NCI-H774 (cell line): ENCODE results near the gene LIME1.
A peak's percentile ranks its signal among the peaks of the same experiment; 100 is the strongest.

Source experiments
- DNase-seq: peaks from one replicate; lab custom pipeline; 2025; lab: John Stamatoyannopoulos, UW

The LIME1 gene

DNA sequence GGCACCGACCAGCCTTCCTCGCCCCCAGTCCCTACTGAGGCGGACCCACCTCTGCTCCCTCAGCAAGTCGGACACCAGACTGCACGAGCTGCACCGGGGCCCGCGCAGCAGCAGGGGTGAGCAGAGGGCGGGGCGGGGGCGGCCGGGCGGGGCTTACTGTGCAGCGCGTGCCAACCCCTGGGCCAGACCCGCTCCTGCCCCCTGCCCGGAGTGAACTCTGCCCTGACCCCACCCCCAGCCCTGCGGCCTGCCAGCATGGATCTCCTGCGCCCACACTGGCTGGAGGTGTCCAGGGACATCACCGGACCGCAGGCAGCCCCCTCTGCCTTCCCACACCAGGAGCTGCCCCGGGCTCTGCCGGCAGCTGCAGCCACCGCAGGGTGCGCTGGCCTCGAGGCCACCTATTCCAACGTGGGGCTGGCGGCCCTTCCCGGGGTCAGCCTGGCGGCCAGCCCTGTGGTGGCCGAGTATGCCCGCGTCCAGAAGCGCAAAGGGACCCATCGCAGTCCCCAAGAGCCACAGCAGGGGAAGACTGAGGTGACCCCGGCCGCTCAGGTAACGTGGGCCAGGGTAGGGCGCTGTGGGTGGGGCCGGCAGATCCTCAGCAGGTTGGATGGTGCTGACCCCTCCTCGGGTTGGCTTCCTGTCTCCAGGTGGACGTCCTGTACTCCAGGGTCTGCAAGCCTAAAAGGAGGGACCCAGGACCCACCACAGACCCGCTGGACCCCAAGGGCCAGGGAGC, 1.7 kb downstream of the LIME1 start:
- no peak for DNase-seq

DNA sequence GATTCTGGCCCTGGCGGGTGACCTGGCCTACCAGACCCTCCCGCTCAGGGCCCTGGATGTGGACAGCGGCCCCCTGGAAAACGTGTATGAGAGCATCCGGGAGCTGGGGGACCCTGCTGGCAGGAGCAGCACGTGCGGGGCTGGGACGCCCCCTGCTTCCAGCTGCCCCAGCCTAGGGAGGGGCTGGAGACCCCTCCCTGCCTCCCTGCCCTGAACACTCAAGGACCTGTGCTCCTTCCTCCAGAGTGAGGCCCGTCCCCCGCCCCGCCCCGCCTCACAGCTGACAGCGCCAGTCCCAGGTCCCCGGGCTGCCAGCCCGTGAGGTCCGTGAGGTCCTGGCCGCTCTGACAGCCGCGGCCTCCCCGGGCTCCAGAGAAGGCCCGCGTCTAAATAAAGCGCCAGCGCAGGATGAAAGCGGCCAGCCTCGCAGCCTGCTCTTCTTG, 2.2 kb downstream of the LIME1 start:
- no peak for DNase-seq

DNA sequence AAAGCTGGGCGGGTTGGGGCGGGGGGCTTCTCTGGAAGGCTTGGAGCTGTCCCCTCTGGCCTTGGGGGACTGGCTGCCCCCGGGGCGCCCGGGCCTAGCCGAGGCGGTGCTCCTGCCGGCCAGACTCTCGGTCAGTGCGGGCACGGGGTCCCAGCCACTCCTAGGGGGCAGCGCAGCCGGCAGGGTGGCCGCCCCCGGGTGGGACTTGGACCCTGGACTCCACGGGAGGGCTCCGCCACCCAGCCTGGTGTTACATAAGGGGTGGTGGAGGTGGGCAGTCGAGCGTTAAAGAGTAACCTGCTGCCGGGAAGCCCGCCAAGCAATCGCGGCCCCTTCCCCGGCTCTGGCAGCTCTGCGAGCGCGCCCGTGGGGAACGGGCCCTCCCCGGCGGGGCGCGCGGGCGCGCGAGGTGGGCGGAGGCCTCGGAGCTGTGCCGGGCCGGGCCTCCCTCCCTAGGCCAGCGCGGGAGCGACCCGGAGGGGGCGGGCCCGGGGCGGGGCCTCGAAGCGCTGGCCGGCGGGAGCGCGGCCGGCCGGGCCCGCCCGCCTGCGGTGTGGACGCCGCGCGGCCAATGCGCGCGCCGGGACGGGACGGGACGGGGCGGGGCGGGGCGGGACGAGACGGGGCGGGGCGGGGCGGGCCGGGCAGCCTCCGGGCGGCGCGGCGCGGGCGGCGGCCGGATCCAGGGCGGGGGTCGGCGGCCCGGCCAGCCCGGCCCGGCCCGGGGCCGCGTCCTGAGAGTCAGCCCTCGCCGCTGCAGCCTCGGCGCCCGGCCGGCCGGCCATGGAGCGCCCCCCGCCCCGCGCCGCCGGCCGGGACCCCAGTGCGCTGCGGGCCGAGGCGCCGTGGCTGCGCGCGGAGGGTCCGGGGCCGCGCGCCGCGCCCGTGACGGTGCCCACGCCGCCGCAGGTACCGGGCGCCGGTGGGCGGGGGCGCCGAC, 2.9 kb downstream of the LIME1 start, which contains the start of gene SLC2A4RG:
Gene SLC2A4RG (plus strand): TSS at position 647 of the 940 bp plus-strand sequence. CDS start 137 bp downstream, at position 784.
- DNase-seq, result peak; percentile 71

DNA sequence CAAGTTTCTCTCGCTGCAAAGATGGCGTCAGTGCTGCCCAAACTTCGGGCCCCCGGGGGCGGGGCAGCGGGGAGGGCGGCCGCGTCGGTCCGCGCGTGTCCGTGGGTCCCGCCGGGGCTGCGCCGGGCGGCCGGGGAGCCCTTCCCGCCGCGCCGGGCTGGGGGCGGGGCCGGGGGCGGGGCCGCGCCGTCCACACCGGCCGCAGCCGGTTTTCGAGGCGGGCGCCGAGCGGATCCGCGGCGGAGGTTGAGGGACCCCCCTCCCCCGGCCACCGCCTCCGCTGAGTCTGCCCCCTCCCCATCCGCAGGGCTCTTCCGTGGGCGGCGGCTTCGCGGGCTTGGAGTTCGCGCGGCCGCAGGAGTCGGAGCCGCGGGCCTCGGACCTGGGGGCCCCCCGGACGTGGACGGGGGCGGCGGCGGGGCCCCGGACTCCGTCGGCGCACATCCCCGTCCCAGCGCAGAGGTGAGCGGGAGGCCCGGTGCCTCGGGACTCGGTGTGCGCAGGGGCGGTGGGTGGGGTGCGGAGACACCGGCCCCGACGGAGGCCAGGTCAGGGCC, 3.7 kb downstream of the LIME1 start:
- peak; percentile 11 for DNase-seq

DNA sequence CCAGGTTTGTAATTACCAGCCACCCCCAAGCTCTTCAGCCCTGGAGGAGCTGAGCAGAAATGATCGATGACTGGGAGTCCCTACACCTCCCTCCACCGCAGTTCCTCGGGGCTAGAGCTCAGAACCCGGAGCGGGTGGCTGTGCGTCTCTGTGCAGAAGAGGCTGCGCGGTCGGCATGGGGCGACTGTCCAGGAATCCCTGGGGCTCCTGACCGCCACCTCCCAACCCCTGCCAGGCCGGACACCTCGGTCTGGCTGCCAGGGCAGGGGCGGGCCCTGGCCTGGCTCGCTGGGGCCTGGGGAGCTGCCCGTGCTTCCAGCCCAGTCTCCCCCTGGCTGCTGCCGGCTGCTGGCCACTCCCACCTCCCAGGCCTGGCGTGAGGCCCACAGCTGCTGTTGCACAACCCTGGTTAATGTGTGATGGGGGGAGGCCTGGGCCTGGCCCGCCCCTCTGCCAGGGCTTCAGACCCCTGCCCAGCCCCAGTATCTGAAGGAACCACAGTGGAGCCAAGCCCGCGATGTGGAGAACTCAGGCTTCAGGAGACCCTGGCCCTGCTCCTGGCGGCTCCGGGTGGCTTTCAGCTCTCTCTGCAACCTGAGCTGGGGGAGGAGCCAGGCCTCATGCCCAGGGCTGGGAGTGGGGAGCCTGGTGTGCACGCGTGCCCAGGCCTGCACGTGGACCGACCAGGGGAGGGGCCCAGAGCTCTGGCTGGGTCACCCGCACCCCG, 4.3 kb downstream of the LIME1 start:
- DNase-seq, result peak; percentile 48

DNA sequence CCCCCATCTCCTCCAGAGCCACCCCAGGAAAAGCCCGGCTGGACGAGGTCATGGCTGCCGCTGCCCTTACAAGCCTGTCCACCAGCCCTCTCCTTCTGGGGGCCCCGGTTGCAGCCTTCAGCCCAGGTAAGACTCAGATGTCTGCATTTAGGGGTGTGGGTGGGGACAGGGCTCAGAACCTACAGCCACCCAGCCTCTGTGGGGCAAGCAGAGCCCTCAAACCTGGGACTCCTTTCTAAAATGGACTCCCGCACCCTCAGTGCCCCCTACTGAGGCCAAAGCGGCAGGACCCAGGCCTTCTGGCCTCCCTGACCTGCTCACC, 4.9 kb downstream of the LIME1 start:
- DNase-seq, result no peak

DNA sequence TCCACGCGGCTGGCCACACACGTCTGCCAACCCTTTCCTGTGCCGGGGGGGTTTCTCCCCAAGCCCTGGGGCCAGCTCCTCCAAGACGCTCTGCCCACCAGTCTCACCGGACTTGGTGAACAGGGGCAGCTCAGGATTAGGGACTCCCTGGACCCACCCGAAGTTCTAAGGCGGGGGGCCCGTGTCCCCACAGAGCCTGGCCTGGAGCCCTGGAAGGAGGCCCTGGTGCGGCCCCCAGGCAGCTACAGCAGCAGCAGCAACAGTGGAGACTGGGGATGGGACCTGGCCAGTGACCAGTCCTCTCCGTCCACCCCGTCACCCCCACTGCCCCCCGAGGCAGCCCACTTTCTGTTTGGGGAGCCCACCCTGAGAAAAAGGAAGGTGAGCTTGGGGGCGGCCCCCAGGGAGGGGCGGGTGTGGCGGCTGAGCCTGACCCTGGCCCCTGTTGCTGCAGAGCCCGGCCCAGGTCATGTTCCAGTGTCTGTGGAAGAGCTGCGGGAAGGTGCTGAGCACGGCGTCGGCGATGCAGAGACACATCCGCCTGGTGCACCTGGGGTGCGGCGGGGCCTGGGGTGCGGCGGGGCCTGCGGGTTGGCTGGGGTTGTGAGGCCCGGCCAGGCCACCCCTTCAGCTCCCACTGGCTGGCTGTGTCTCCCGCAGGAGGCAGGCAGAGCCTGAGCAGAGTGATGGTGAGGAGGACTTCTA, 5.4 kb downstream of the LIME1 start:
- DNase-seq, result no peak

DNA sequence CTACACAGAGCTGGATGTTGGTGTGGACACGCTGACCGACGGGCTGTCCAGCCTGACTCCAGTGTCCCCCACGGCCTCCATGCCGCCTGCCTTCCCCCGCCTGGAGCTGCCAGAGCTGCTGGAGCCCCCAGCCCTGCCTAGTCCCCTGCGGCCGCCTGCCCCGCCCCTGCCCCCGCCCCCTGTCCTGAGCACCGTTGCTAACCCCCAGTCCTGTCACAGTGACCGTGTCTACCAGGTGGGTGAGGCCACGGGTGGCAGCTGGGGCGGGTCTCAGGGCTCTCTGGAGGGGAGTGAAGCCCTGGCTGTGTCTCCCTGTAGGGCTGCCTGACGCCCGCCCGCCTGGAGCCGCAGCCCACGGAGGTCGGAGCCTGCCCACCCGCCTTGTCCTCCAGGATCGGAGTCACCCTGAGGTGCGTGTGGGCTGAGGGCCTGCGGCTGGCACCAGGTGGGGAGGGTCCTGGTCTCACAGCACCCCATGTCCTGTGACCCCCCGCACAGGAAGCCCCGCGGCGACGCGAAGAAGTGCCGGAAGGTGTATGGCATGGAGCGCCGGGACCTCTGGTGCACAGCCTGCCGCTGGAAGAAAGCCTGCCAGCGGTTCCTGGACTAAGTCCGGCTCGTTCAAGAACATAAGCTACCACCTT, 6.0 kb downstream of the LIME1 start:
- DNase-seq, result no peak

DNA sequence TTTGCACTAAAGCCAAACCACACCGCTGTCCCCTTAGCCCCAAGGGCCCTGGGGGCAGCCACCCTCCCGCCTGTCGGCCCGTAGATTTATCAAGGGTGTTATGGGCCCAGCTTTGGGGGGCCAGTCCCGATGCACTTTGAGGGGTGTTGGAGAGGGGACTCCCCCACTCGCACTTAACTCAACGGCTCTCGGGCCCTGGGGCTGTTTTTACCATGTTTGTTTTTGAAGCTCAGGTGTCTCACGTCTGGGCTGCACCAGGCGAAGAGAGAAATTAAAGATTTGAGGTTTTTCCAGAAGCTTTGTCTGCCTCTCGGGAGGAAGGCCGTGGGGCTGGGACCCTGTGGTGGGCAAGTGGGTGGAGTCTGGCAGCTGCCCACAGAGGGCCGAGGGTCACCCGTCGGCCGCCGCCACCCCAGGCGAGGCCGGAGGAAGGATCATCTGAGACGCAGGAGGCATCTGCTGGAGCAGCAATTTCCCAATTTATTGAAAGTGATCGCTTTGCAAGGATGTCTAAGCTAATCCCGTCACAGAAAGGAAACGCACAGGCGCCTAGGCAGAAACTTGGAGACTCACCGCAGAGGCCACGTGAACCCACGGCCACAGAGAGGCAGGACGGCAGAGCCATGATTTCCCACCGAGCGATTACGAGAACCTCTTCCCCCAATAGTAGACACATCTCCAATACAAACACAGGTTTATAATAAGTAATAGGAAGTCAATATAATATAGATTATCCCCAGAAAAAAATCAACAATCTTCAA, 6.9 kb downstream of the LIME1 start:
- no peak for DNase-seq

DNA sequence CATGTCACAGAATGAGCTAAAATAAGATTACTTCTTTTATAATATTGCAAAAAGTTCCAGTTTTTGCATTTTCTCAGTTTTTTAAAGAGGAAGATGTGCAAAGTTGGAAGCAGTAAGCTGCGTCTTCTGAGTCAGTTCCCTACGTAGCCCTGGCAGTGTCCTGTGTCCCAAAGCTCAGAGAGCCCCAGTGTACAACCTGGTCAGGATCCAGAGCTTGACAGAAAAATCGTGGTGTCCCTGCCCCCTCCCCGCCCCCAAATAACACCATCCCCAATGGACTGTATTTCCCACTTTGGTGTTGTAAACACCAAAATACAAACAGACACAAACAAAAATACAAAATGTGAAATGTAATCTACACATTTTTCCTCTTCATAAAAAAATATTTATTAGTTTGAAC, 7.7 kb downstream of the LIME1 start:
- DNase-seq, result no peak

DNA sequence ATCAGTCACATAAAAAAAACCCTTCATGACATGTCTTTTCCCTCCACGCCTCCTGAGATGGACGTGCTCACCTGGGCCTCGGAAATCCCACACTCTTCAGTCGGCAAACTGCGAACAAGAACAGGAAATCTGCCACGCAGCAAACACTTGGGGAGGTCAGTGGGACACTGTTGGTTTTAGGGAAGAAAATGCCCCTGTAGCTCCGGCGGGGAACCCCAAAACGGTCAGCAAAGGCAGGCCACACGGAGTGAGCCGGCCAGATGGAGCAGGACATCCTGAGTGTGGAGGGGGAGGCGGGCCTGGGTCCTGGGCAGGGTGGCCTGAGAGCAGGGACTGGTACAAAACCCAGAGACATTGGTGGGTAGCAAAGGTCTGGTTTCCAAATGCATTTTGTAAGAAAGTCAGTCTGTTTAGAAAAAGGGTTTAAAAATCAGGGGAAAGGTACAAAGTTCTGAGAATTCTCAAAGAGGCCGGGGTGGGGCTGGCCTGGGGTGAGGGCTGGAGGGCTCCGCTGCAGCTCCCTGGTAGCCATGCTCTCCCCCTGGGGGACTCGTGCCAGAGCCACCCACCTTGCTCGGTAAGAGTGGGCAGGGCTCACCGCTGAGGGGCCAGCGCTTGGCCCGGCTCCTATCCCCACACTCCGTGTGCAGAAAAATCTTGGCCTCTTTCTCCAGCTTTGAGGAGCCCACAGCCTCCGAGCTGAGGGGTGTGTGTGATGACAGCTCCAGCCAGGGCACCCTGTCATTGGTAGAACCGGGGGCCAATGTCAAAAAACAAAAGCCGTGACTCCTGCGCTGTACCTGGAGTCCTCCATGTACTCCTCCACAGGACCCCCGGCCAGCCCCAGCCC, 8.3 kb downstream of the LIME1 start:
- no peak for DNase-seq

DNA sequence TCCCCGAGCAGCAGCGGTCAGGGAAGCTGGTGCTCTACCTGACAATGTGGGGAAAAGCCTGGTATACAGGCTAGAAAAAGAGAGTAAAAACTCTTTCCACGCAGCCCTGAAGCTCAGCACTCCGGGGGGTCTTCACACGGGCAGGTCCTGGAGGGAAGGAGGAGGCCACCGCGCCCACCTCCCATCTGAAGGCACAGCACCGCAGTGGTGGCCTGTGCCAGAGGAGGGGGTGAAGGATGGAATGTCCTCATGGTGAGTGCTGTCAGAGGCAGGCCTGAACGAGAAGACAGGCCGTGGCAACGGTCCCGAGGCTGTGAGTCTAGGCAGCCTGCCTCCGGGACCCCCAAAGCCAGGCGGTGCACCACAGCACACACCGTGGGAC, 9.0 kb downstream of the LIME1 start:
- no peak for DNase-seq

DNA sequence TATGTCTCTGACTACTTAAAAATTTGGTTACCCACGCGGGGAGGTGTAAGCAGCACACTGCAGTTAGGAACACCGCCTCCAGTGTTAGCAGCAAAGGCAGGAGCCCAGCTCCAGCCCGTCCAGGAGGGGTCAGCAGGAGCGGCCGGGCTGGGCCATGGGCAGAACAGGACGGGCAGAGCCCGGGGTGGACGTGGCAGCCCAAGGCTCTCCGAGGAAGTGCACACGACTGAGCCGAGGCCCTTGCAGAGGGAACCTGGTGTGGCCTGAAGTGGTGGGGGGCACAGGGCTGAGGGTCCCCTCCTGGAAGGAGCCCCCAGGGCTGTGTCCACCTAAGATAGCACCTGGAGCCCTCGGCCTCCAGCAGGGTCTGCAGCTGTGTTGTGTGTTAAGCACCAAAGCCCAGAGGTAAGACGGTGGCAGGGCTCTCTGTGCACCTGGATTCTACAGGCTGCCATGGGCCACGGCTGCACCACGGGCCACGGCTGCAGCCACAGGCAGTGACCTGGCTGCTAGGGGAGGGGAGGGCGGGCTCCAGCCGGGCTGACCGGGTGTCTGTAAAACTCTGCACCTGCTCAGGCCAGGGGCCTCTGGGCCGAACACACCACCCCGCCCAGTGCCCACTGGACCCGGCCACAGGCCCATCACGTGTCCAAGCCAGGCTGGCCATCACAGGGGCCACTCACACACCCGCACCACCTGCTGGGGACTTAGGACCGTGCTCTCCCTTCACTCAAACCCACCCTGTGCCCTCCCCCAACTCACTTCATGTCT, 9.7 kb downstream of the LIME1 start:
- no peak for DNase-seq

DNA sequence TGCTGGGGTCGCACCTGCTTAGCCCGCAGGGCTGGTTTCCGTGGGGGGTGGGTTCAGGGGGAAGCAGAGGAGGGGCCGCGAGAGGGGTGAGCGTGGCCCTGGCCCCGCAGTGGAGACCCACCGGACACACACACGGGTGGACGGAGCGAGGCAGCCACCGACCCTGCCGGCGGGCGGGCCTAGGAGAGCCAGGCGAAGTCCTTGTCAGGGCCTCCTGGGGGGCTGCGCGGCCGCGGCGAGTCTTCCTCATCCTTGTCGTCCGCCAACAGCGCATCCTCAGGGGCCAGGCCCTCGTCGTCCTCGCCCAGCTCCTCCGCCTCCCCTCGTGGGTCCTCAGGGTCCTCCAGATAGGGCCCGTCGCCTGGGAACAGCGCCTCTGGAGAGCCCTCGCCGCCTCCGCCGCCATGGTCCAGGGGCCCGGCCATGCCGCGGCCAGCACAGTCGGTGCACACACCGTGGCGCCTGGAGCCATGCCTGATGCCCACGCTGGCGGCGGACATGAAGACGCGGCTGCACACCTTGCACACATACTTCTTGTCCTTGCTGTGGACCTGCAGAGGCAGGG, 10.4 kb downstream of the LIME1 start:
- no peak for DNase-seq

DNA sequence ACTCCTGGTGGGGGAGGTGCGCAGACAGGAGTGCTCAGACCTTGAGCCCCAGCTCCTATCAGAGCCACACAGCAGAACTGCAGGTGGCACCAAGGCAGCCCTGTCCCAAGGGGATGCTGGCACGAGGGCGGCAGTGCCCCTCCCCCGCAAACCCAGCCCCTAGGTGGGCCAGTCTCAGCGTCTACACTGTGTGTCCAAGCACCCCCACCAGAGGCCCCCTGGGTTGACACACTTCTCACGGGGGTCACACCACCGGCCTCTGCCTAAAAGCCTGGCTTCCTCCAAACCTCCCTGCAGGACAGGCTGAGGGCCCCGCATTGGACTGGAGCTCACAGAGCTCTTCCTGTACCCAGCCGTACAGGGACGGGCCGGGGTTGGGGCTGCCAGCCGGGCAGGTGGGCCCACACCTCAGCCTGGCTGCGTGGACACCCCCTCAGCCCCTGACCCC, 11.2 kb downstream of the LIME1 start:
- DNase-seq, result no peak

DNA sequence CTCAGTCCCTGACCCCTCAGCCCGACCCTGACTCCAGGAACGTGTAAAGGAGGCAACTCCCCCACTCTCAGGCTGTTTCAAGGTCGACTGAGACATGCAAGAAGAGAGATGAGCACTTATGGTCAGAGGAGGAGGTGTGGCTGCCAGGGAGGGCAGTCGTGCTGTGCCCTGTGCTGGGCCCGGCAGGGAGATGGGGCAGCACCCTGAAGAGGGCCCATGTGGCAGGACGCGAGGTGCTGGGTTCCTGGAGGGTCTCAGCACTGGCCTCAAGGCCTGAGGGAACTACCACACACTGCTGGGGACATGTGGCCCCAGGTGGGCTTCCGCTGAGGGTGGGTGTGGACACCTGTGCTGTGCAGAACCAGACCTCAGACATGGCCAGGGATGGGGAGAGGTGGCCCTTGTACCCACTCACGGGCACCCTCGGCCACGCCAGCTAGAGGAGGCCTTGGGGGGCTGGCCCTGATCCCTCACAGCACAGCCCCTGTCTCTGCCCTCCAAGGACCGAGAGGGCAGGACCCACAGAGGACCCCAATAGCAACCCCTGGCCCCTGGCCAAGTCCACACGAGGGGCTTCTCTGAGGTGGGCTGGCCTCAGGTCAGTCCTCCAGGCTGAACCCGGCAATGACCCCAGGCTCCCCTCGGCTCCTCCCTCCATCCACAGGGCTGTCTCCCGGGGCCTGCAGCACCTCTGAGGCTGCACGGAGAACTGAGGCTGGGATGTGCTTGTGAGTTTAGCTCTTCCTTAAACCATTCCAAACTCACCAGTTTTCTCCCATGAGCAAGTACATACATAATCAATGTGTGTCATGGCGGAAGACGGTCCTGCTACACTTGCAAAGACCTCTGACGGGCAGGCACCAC, 11.8 kb downstream of the LIME1 start:
- DNase-seq, result no peak

DNA sequence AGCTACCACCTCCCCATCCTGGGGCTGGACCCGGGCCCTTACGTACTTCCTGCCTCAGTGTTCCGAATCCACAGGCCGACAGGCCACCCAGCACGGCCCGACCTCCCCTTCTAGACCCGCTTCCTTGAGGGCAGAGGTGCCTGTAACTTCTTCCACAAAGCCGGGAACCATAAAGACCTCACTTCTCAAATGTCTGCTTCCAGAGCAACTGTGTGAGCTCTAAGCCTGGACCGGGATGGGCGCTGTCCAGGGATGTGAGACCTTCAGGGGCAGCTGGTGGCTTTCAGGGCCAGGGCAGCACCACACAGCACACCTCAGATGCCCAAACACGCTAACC, 12.4 kb downstream of the LIME1 start:
- DNase-seq, result no peak
